Measurements from ENCODE around the gene GNG4.

GNG4 gene

GRCh38 chr1:235525314-235525713, 124.3 kb downstream of the GNG4 start:
- H3K27me3 ChIP-seq (ENCODE audit: control insufficient read depth, insufficient read depth, low read length), result no peaks in the 10 kb centered on the region
- H3K27ac ChIP-seq (ENCODE audit: low read depth, low read length), result no peak overlapping the region
- H3K4me1 ChIP-seq (ENCODE audit: control insufficient read depth, insufficient read depth, low read length), result no peaks in the 10 kb centered on the region
- no peak overlapping the region for H3K9ac ChIP-seq (ENCODE audit: low read length)
- no peaks in the 10 kb centered on the region for H3K36me3 ChIP-seq (ENCODE audit: control insufficient read depth, insufficient read depth, low read length)
- no peak overlapping the region for H3K4me3 ChIP-seq (ENCODE audit: low read length)

GRCh38 chr1:235516862-235517446, 132.6 kb downstream of the GNG4 start:
- Histone ChIP-seq H3K27me3 (ENCODE audit: control insufficient read depth, insufficient read depth, low read length) (no peaks in the 10 kb centered on the region), H3K27ac (ENCODE audit: low read depth, low read length) (no peak overlapping the region), H3K4me1 (ENCODE audit: control insufficient read depth, insufficient read depth, low read length) (no peaks in the 10 kb centered on the region), H3K4me3 (ENCODE audit: low read length) (no peak overlapping the region), H3K36me3 (ENCODE audit: control insufficient read depth, insufficient read depth, low read length) (no peaks in the 10 kb centered on the region), H3K9ac (ENCODE audit: low read length) (no peak overlapping the region)

- H3K27me3 ChIP-seq (ENCODE audit: control insufficient read depth, insufficient read depth, low read length), result no peaks in the 10 kb centered on the region
- H3K9ac ChIP-seq (ENCODE audit: low read length), result no peak overlapping the region
- no peaks in the 10 kb centered on the region for H3K4me1 ChIP-seq (ENCODE audit: control insufficient read depth, insufficient read depth, low read length)
- no peaks in the 10 kb centered on the region for H3K36me3 ChIP-seq (ENCODE audit: control insufficient read depth, insufficient read depth, low read length)
- H3K27ac ChIP-seq (ENCODE audit: low read depth, low read length), result no peak overlapping the region
- no peak overlapping the region for H3K4me3 ChIP-seq (ENCODE audit: low read length)
Measured at GRCh38 chr1:235515844-235516512, 133.6 kb downstream of the GNG4 start.

GRCh38 chr1:235513495-235514366, 135.9 kb downstream of the GNG4 start:
- Histone ChIP-seq H3K9ac (ENCODE audit: low read length) (no peak overlapping the region), H3K4me1 (ENCODE audit: control insufficient read depth, insufficient read depth, low read length) (no peaks in the 10 kb centered on the region), H3K27me3 (ENCODE audit: control insufficient read depth, insufficient read depth, low read length) (no peaks in the 10 kb centered on the region), H3K27ac (ENCODE audit: low read depth, low read length) (no peak overlapping the region), H3K4me3 (ENCODE audit: low read length) (no peak overlapping the region), H3K36me3 (ENCODE audit: control insufficient read depth, insufficient read depth, low read length) (no peaks in the 10 kb centered on the region)

GRCh38 chr1:235511470-235512240, 137.9 kb downstream of the GNG4 start:
- Histone ChIP-seq H3K27me3 (ENCODE audit: control insufficient read depth, insufficient read depth, low read length) (no peaks in the 10 kb centered on the region), H3K9ac (ENCODE audit: low read length) (no peak overlapping the region), H3K36me3 (ENCODE audit: control insufficient read depth, insufficient read depth, low read length) (no peaks in the 10 kb centered on the region), H3K27ac (ENCODE audit: low read depth, low read length) (no peak overlapping the region), H3K4me1 (ENCODE audit: control insufficient read depth, insufficient read depth, low read length) (no peaks in the 10 kb centered on the region), H3K4me3 (ENCODE audit: low read length) (no peak overlapping the region)

- no peak overlapping the region for H3K27ac ChIP-seq (ENCODE audit: low read depth, low read length)
- no peak overlapping the region for H3K9ac ChIP-seq (ENCODE audit: low read length)
- H3K36me3 ChIP-seq (ENCODE audit: control insufficient read depth, insufficient read depth, low read length), result no peaks in the 10 kb centered on the region
- H3K27me3 ChIP-seq (ENCODE audit: control insufficient read depth, insufficient read depth, low read length), result no peaks in the 10 kb centered on the region
- no peak overlapping the region for H3K4me3 ChIP-seq (ENCODE audit: low read length)
- no peaks in the 10 kb centered on the region for H3K4me1 ChIP-seq (ENCODE audit: control insufficient read depth, insufficient read depth, low read length)
Measured at GRCh38 chr1:235510823-235511222, 138.8 kb downstream of the GNG4 start.

GRCh38 chr1:235507623-235508022, 142.0 kb downstream of the GNG4 start:
- H3K9ac ChIP-seq (ENCODE audit: low read length), result no peak overlapping the region
- no peak overlapping the region for H3K4me3 ChIP-seq (ENCODE audit: low read length)
- no peak overlapping the region for H3K27ac ChIP-seq (ENCODE audit: low read depth, low read length)
- no peaks in the 10 kb centered on the region for H3K27me3 ChIP-seq (ENCODE audit: control insufficient read depth, insufficient read depth, low read length)
- H3K36me3 ChIP-seq (ENCODE audit: control insufficient read depth, insufficient read depth, low read length), result no peaks in the 10 kb centered on the region
- peaks cover under 1% of the 10 kb centered on the region for H3K4me1 ChIP-seq (ENCODE audit: control insufficient read depth, insufficient read depth, low read length)

GRCh38 chr1:235504494-235505222, 144.9 kb downstream of the GNG4 start:
- H3K4me3 ChIP-seq (ENCODE audit: low read length), result peak overlapping the region; percentile 88
- H3K9ac ChIP-seq (ENCODE audit: low read length), result peak overlapping the region; percentile 84
- no peaks in the 10 kb centered on the region for H3K36me3 ChIP-seq (ENCODE audit: control insufficient read depth, insufficient read depth, low read length)
- no peaks in the 10 kb centered on the region for H3K27me3 ChIP-seq (ENCODE audit: control insufficient read depth, insufficient read depth, low read length)
- H3K27ac ChIP-seq (ENCODE audit: low read depth, low read length), result peak overlapping the region; percentile 96
- peaks cover 3% of the 10 kb centered on the region for H3K4me1 ChIP-seq (ENCODE audit: control insufficient read depth, insufficient read depth, low read length)

- Histone ChIP-seq H3K9ac (ENCODE audit: low read length) (peak within 1 kb of the TSS; percentile 84), H3K27me3 (ENCODE audit: control insufficient read depth, insufficient read depth, low read length) (no peaks in the 10 kb centered on the region), H3K4me3 (ENCODE audit: low read length) (peak within 1 kb of the TSS; percentile 88), H3K4me1 (ENCODE audit: control insufficient read depth, insufficient read depth, low read length) (peaks cover 3% of the 10 kb centered on the region), H3K27ac (ENCODE audit: low read depth, low read length) (peak within 1 kb of the TSS; percentile 96), H3K36me3 (ENCODE audit: control insufficient read depth, insufficient read depth, low read length) (no peaks in the 10 kb centered on the region)
Measured at GRCh38 chr1:235504122-235504493, 145.5 kb downstream of the GNG4 start, which contains the start of gene B3GALNT2. TSS of gene B3GALNT2 (minus strand) at chr1:235504452. CDS start at chr1:235504252, 200 bp downstream.

GRCh38 chr1:235503403-235504121, 146.0 kb downstream of the GNG4 start:
- H3K27me3 ChIP-seq (ENCODE audit: control insufficient read depth, insufficient read depth, low read length), result no peaks in the 10 kb centered on the region
- H3K4me1 ChIP-seq (ENCODE audit: control insufficient read depth, insufficient read depth, low read length), result peaks cover 3% of the 10 kb centered on the region
- H3K9ac ChIP-seq (ENCODE audit: low read length), result peak overlapping the region; percentile 52
- no peaks in the 10 kb centered on the region for H3K36me3 ChIP-seq (ENCODE audit: control insufficient read depth, insufficient read depth, low read length)
- H3K4me3 ChIP-seq (ENCODE audit: low read length), result peak overlapping the region; percentile 88
- H3K27ac ChIP-seq (ENCODE audit: low read depth, low read length), result peak overlapping the region; percentile 96

Data from rectal smooth muscle tissue (tissue), 1 donor.